Bronchial epithelial cell (primary cell): Measurements from ENCODE around the gene SYCN. TPM values are rescaled to one million over a fixed set of nuclear protein-coding genes. Genes with fewer than 3 reads are reported as not detected.

Source experiments
- DNase-seq: peaks from one replicate; pipeline ENCODE4 v3.0.0-alpha.2; 2010; ENCODE audit warnings: low read depth
- FAIRE-seq: peaks from 2 replicates; lab custom pipeline; 2011; peaks lifted over from hg19 to GRCh38; lab: Jason Lieb, UNC
- H3K27me3 ChIP-seq: 2 replicates; pipeline ENCODE4 v1.5.1; 2011; ENCODE audit warnings: low read length; ENCODE audit not compliant: control insufficient read depth, insufficient read depth
- H3K36me3 ChIP-seq: 2 replicates; pipeline ENCODE4 v1.5.1; 2011; ENCODE audit warnings: low read length; ENCODE audit not compliant: control insufficient read depth, insufficient read depth
- H3K4me3 ChIP-seq: 2 replicates; pipeline ENCODE4 v1.5.1; 2011; ENCODE audit warnings: mild to moderate bottlenecking, low read depth, low read length, control low read depth
- total RNA-seq: library from RNA; depleted of rRNA; stranded (reverse); fragments of >200 nt; gene quantifications from 2 replicates; pipeline ENCODE4 v1.2.1, GENCODE V29; 2014
- TF ChIP-seq, protein P1 (sequence below): IDR thresholded peaks from 2 replicates; pipeline ENCODE4 v1.5.1; 2011; ENCODE audit warnings: mild to moderate bottlenecking, moderate library complexity, low read length, control low read depth, inconsistent platforms; ENCODE audit not compliant: insufficient read depth, severe bottlenecking

The SYCN gene
- total RNA-seq, 1 donor from 2014 or later = not detected

DNA sequence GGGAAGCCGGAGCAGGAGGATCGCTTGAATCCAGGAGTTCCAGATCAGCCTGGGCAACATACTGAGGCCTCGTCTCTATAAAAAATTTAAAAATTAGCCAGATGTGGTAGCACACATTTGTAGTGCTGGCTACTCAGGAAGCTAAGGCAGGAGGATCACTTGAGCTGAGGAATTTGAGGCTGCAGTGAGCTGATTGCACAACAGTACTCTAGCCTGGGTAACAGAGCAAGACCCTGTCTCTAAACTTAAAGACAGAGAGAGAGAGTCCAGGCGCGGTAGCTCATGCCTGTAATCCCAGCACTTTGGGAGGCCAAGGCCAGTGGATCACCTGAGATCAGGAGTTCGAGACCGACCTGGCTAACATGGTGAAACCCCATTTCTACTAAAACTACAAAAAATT lies 36.4 kb upstream of the SYCN start:
- H3K36me3 ChIP-seq = no peaks in the 10 kb centered on the region
- FAIRE-seq = no peak
- H3K27me3 ChIP-seq = peaks cover 3% of the 10 kb centered on the region

DNA sequence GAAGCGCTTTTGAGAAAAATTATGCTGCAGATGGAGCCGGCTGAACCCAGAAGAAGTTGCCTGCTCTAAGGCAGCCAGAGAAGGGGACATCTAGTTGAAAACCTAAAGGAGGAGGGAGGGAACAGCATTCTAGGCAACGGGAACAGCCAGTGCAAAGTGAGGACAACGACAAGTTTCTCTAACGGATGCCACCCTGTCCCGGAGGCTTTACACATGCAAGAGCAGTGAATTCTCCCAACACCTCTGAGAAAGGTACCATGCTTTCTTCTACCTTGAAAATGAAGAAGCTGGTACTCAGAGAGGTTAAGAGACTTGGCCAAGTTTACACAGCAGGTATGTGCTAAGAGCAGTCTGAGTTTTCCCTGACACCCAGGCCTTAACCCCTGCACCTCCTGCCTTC lies 34.9 kb upstream of the SYCN start:
- Histone ChIP-seq H3K4me3 (no peak overlapping the region), H3K36me3 (no peaks in the 10 kb centered on the region), H3K27me3 (peaks cover 3% of the 10 kb centered on the region)
- DNase-seq (no peak), FAIRE-seq (no peak)
- TF ChIP-seq, protein P1, sequence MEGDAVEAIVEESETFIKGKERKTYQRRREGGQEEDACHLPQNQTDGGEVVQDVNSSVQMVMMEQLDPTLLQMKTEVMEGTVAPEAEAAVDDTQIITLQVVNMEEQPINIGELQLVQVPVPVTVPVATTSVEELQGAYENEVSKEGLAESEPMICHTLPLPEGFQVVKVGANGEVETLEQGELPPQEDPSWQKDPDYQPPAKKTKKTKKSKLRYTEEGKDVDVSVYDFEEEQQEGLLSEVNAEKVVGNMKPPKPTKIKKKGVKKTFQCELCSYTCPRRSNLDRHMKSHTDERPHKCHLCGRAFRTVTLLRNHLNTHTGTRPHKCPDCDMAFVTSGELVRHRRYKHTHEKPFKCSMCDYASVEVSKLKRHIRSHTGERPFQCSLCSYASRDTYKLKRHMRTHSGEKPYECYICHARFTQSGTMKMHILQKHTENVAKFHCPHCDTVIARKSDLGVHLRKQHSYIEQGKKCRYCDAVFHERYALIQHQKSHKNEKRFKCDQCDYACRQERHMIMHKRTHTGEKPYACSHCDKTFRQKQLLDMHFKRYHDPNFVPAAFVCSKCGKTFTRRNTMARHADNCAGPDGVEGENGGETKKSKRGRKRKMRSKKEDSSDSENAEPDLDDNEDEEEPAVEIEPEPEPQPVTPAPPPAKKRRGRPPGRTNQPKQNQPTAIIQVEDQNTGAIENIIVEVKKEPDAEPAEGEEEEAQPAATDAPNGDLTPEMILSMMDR = no peak

More for the DNA sequence above, 36.4 kb upstream of the SYCN start:
- no peak overlapping the region for H3K4me3 ChIP-seq
- no peak for DNase-seq
- TF ChIP-seq, protein P1 = no peak

DNA sequence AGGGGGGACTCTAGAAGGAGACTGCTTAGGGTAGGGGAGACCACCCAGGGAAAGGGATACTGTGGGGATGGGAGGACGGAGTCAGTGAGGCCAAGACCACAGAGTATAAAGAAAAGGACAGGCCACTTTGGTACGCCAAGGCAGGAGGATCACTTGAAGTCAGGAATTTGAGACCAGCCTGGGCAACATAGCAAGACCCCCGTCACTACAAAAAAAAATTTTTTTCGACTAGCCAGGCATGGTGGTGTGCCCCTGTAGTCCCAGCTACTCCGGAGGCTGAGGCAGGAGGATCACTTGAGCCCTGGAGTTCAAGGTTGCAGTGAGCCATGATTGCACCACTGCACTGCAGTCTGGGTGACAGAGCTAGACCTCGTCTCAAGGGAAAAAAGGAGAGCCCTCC lies 34.1 kb upstream of the SYCN start:
- DNase-seq = no peak
- FAIRE-seq = no peak
- no peaks in the 10 kb centered on the region for H3K36me3 ChIP-seq
- TF ChIP-seq, protein P1 = no peak
- peaks cover 3% of the 10 kb centered on the region for H3K27me3 ChIP-seq
- no peak overlapping the region for H3K4me3 ChIP-seq

DNA sequence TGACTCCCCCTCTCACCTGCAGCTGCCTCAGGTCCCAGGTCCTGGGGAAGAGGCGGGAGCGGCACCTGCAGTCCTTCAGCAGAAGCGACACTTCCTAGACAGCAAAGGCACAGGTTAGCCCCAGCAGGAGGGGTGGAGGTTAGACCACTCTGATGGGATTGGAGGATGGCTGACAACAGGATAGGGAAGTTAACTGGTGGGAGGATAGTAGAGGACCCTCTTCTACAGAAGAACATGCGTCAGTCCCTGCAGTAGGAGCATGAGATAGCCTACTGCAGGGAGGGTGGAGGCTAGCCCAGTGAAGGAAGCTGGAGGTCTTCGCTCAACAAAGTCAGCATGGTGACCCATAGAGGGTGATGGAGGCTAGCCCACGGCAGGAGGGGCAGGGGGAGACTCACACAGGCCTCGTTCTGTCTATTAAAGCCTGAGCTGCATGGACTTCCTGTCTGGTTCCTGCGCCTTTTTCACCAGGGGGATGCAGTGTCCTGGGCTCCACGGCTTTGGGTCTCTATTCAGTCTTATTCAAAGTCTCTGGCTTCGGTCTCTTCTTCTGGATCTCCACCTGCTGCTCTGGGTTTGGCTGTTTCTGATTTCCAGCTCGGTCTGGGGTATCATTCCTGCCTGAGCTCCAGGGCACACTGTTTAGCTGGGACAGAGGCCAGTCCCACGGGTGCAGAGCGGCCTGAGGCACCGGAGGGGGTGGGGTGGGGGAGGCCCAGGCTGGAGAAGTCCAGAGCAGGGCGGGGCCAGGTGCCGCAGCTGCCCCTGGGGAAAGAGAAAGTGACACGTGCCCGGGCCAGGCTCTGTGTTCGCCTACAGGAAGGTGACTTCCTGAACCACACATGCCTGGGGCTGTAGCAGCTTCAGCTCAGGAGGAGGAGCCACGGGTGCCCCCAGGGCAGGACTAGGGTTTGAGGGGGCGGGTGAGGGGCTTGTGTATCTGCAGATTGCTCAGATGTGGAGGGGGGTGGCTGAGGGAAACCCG lies 33.4 kb upstream of the SYCN start:
- DNase-seq (no peak), FAIRE-seq (no peak)
- Histone ChIP-seq H3K4me3 (no peak overlapping the region), H3K36me3 (no peaks in the 10 kb centered on the region), H3K27me3 (peaks cover 3% of the 10 kb centered on the region)
- TF ChIP-seq, protein P1 = no peak

DNA sequence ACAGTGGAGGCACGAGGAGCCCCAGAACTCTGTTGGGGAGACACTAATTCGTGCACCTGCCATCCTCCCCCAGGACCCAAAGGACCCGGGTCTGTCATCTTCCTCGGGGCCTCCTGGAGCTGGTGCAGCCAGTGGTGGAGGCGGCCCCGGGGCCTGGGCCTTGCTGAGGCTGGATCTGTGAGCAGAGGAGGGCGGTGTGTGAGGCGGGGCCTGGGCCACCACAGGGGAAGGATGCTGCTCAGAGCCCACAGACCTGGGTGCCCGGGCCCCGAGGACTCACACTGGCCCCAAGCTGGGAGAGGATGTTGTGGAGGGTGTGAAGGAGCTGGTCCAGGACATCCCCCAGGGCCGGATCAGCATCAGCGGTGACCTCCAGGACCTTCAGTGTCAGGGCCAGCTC lies 32.5 kb upstream of the SYCN start:
- TF ChIP-seq, protein P1 = no peak
- DNase-seq = no peak
- peaks cover 3% of the 10 kb centered on the region for H3K27me3 ChIP-seq
- no peak overlapping the region for H3K4me3 ChIP-seq
- H3K36me3 ChIP-seq = no peaks in the 10 kb centered on the region
- FAIRE-seq = no peak
